ENCODE measurements around the gene DHRS1.

Gene DHRS1

DNA sequence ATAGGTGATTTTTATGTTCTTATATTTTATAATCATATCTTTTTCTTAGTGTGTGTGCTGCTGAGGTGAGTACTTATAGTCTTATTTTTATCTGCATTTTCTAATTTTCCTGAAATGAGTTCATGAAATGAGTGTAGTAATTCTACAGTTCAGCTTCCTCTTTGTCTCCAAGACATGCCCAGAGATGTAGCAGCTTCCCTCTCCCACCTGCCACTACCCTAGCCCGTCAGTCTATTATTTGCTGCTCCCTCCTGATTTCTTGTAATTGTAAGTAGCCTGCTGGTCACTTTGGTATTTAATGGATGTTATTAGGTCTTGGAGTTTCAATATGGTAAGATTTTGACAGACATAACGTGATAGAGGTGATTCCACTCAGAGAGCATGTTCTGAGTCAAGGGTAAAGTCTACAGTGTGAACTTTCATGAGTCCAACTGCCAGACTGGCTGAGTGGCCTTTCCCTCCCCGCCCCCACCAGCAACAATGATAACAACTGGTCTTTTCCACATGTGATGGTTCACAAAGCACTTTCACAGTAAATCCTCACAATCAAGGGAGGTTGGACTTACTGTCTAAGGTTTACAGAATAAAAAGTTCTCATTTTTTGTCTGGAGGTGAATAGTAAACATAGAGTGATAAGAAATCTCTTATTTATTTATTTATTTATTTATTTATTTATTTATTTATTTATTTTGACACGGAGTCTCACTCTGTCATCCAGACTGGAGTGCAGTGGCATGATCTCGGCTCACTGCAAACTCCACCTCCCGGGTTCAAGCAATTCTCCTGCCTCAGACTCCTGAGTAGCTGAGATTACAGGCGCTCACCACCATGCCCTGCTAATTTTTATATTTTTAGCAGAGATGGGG, 44.4 kb upstream of the DHRS1 start:
- Histone ChIP-seq H3K79me2 (ENCODE audit: insufficient read depth, low read length) (peaks cover 6% of the 10 kb centered on the region; the same call in 1 of the 2 replicates), H3K4me1 (ENCODE audit: insufficient read depth, low read length, poor library complexity, severe bottlenecking) (peaks cover 3% of the 10 kb centered on the region), H4K20me1 (ENCODE audit: insufficient read depth, low read length, poor library complexity, severe bottlenecking) (no peaks in the 10 kb centered on the region), H3K9me3 (ENCODE audit: insufficient read depth, low read depth, low read length) (no peaks in the 10 kb centered on the region), H3K9me2 (replicated peaks; ENCODE audit: low read depth, low read length) (no peaks in the 10 kb centered on the region), H3K36me3 (ENCODE audit: insufficient read depth, low read length) (no peaks in the 10 kb centered on the region), H3F3A (ENCODE audit: low read depth) (no peaks in the 10 kb centered on the region), H3K9ac (ENCODE audit: low read depth, low read length, poor library complexity, severe bottlenecking) (no peak overlapping the region), H3K4me3 (ENCODE audit: low read length, poor library complexity, severe bottlenecking) (no peak overlapping the region), H3K4me2 (ENCODE audit: low read depth, low read length, poor library complexity, severe bottlenecking) (no peak overlapping the region), H2AFZ (ENCODE audit: low read length) (no peak overlapping the region), H3K27me3 (ENCODE audit: insufficient read depth, low read length, poor library complexity, severe bottlenecking) (no peaks in the 10 kb centered on the region)
- no peak for TF ChIP-seq EZH2phosphoT487 (IDR thresholded peaks at IDR 0.05; ENCODE audit: borderline replicate concordance)
- TF ChIP-seq, protein P1, sequence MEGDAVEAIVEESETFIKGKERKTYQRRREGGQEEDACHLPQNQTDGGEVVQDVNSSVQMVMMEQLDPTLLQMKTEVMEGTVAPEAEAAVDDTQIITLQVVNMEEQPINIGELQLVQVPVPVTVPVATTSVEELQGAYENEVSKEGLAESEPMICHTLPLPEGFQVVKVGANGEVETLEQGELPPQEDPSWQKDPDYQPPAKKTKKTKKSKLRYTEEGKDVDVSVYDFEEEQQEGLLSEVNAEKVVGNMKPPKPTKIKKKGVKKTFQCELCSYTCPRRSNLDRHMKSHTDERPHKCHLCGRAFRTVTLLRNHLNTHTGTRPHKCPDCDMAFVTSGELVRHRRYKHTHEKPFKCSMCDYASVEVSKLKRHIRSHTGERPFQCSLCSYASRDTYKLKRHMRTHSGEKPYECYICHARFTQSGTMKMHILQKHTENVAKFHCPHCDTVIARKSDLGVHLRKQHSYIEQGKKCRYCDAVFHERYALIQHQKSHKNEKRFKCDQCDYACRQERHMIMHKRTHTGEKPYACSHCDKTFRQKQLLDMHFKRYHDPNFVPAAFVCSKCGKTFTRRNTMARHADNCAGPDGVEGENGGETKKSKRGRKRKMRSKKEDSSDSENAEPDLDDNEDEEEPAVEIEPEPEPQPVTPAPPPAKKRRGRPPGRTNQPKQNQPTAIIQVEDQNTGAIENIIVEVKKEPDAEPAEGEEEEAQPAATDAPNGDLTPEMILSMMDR (conservative IDR thresholded peaks at IDR 0.05; ENCODE audit: low read length): no peak

DNA sequence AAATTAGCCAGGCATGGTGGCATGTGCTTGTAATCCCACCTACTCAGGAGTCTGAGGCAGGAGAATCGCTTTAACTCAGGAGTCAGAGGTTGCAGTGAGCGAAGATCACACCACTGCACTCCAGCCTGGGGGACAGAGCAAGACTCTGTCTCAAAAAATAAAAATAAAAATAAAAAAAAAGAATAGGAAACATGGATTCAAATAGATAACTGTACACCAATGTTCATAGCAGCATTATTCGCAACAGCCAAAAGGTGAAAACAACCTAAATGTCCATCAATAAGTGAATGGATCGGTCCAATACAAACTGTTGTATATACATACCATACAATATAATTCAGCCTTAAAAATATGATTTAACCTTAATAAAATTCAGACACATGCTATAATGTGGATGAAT, 43.3 kb upstream of the DHRS1 start:
- no peak overlapping the region for H3K4me3 ChIP-seq (ENCODE audit: low read length, poor library complexity, severe bottlenecking)
- no peaks in the 10 kb centered on the region for H3K9me2 ChIP-seq (replicated peaks; ENCODE audit: low read depth, low read length)
- no peaks in the 10 kb centered on the region for H3K27me3 ChIP-seq (ENCODE audit: insufficient read depth, low read length, poor library complexity, severe bottlenecking)
- H3K79me2 ChIP-seq (ENCODE audit: insufficient read depth, low read length): peaks cover 6% of the 10 kb centered on the region; the same call in 1 of the 2 replicates
- no peak overlapping the region for H3K4me2 ChIP-seq (ENCODE audit: low read depth, low read length, poor library complexity, severe bottlenecking)
- H3K9me3 ChIP-seq (ENCODE audit: insufficient read depth, low read depth, low read length): no peaks in the 10 kb centered on the region
- no peak overlapping the region for H3K9ac ChIP-seq (ENCODE audit: low read depth, low read length, poor library complexity, severe bottlenecking)
- no peak overlapping the region for H2AFZ ChIP-seq (ENCODE audit: low read length)
- TF ChIP-seq, protein P1 (conservative IDR thresholded peaks at IDR 0.05; ENCODE audit: low read length): no peak
- no peak for TF ChIP-seq EZH2phosphoT487 (IDR thresholded peaks at IDR 0.05; ENCODE audit: borderline replicate concordance)
- H3F3A ChIP-seq (ENCODE audit: low read depth): no peaks in the 10 kb centered on the region
- no peaks in the 10 kb centered on the region for H3K36me3 ChIP-seq (ENCODE audit: insufficient read depth, low read length)
- H4K20me1 ChIP-seq (ENCODE audit: insufficient read depth, low read length, poor library complexity, severe bottlenecking): no peaks in the 10 kb centered on the region
- H3K4me1 ChIP-seq (ENCODE audit: insufficient read depth, low read length, poor library complexity, severe bottlenecking): peaks cover 14% of the 10 kb centered on the region

DNA sequence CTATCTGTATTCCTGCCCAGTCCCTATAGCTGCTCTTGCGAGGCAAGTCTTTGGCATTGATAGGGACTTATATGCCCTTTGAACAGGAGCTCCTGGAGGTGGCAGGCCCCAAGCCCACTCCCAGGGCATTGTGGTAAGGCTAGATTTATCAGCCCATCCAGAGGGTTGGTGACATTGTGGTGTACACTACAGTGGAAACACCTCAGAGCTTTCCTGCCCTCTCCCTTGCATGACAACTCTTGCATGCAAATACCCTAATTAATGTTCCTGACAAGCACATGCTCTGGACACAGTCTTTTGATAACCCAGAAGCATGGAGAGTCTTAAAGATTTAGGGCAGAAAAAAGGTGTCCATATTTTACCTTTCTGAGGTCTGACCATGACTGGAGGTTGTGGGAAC, 41.0 kb upstream of the DHRS1 start:
- Histone ChIP-seq H3K4me1 (ENCODE audit: insufficient read depth, low read length, poor library complexity, severe bottlenecking) (peaks cover 37% of the 10 kb centered on the region), H3K27me3 (ENCODE audit: insufficient read depth, low read length, poor library complexity, severe bottlenecking) (no peaks in the 10 kb centered on the region), H3F3A (ENCODE audit: low read depth) (no peaks in the 10 kb centered on the region), H3K9me2 (replicated peaks; ENCODE audit: low read depth, low read length) (no peaks in the 10 kb centered on the region), H3K9me3 (ENCODE audit: insufficient read depth, low read depth, low read length) (no peaks in the 10 kb centered on the region), H4K20me1 (ENCODE audit: insufficient read depth, low read length, poor library complexity, severe bottlenecking) (no peaks in the 10 kb centered on the region), H3K4me2 (ENCODE audit: low read depth, low read length, poor library complexity, severe bottlenecking) (no peak overlapping the region), H3K4me3 (ENCODE audit: low read length, poor library complexity, severe bottlenecking) (no peak overlapping the region), H3K79me2 (ENCODE audit: insufficient read depth, low read length) (peaks cover 6% of the 10 kb centered on the region; the same call in 1 of the 2 replicates), H3K36me3 (ENCODE audit: insufficient read depth, low read length) (no peaks in the 10 kb centered on the region), H2AFZ (ENCODE audit: low read length) (no peak overlapping the region), H3K9ac (ENCODE audit: low read depth, low read length, poor library complexity, severe bottlenecking) (no peak overlapping the region)
- TF ChIP-seq, protein P1 (conservative IDR thresholded peaks at IDR 0.05; ENCODE audit: low read length): no peak
- TF ChIP-seq EZH2phosphoT487 (IDR thresholded peaks at IDR 0.05; ENCODE audit: borderline replicate concordance): no peak

Data from Loucy (cell line).